ENCODE data around the gene LRRC56.

- TF ChIP-seq JUNB (CRISPR knock-in tag; IDR thresholded peaks at IDR 0.05; ENCODE audit: borderline replicate concordance) (no peak), ZNF572 (CRISPR knock-in tag; IDR thresholded peaks at IDR 0.05) (no peak), ZNF616 (CRISPR knock-in tag; IDR thresholded peaks at IDR 0.05; ENCODE audit: low read depth) (no peak), ZNF543 (CRISPR knock-in tag; IDR thresholded peaks at IDR 0.05) (no peak)
Measured at GRCh38 chr11:512761-513595, 24.3 kb upstream of the LRRC56 start.
